Cardiac fibroblast (primary cell): ENCODE measurements around the gene CILP2.

Source experiments
- DNase-seq, 2 donors: peaks; one replicate each; pipeline versions ENCODE4 v3.0.0 to v3.0.0-alpha.2; 2010; ENCODE audit warnings: low read depth in 2 of 2
- H3K4me3 ChIP-seq, 2 donors: replicated peaks in 1 of 2; 1 replicate in 1 of 2; 2 replicates in 1 of 2; pipeline ENCODE4 v1.5.1; 2011; ENCODE audit warnings: low read depth in 2 of 2, low read length in 2 of 2, mild to moderate bottlenecking in 2 of 2, moderate library complexity in 1 of 2
- CTCF ChIP-seq: IDR thresholded peaks from one replicate; pipeline ENCODE4 v1.5.1; 2011; ENCODE audit warnings: low read depth, mild to moderate bottlenecking, low read length, inconsistent platforms

CILP2 gene

GRCh38 chr19:19578252-19578651, 40.2 kb downstream of the CILP2 start:
- no peak overlapping the region for H3K4me3 ChIP-seq
- no peak for DNase-seq
- TF ChIP-seq CTCF = no peak

- TF ChIP-seq CTCF = no peak
- H3K4me3 ChIP-seq = no peak overlapping the region
- DNase-seq = no peak
Observed at GRCh38 chr19:19579533-19580361, 41.7 kb downstream of the CILP2 start.

GRCh38 chr19:19580418-19580817, 42.4 kb downstream of the CILP2 start:
- TF ChIP-seq CTCF = no peak
- no peak for DNase-seq
- H3K4me3 ChIP-seq = no peak overlapping the region

- TF ChIP-seq CTCF = no peak
- no peak overlapping the region for H3K4me3 ChIP-seq
- no peak for DNase-seq
Observed at GRCh38 chr19:19581391-19581790, 43.3 kb downstream of the CILP2 start.

GRCh38 chr19:19582471-19582870, 44.4 kb downstream of the CILP2 start:
- no peak for DNase-seq
- H3K4me3 ChIP-seq = no peak overlapping the region
- no peak for TF ChIP-seq CTCF

- H3K4me3 ChIP-seq = no peak overlapping the region
- TF ChIP-seq CTCF = no peak
Observed at GRCh38 chr19:19584356-19584755, 46.3 kb downstream of the CILP2 start.

GRCh38 chr19:19587771-19588170, 49.7 kb downstream of the CILP2 start:
- no peak for DNase-seq
- no peak overlapping the region for H3K4me3 ChIP-seq
- TF ChIP-seq CTCF = no peak

More at GRCh38 chr19:19584356-19584755, 46.3 kb downstream of the CILP2 start:
- no peak for DNase-seq
